ENCODE measurements around the gene CEMIP. TPM values are rescaled to one million over a fixed set of nuclear protein-coding genes. Genes with fewer than 3 reads are reported as not detected.

Gene CEMIP
- total RNA-seq, 1 experiment from 2014 or later: 3.5 TPM

DNA sequence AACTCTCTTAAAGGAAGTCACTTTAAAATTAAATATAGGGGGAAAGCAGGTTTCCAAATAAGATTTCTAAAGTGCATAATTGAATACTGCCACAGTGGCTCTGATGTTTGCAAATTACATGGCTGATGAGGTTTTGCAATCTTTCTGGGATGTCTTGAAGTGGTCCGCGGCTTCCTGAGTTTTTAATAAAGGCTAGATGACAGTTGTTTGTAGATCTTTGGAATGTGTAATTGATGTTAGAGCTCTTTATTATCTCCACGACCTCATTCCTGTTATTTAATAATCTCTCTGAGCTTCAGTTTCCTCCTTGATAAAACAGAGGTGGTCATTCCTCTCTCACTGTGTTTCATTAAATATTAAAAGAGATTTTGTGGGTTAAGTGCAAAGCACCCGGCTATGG, 27.0 kb upstream of the CEMIP start:
- no TSS peak for BruUV-seq (replicated peaks)
- Histone ChIP-seq H3K9ac (ENCODE audit: low read length) (no peak overlapping the region), H4K20me1 (ENCODE audit: insufficient read depth) (no peaks in the 10 kb centered on the region; the same call in 1 of the 2 replicates), H3K36me3 (ENCODE audit: control insufficient read depth in 1 of 2, insufficient read depth in 2 of 2, low read length in 2 of 2) (peaks cover 11 to 12% of the 10 kb centered on the region in 2 experiments; a peak in 3 of 4 replicates), H2AFZ (ENCODE audit: low read depth, low read length, poor library complexity, severe bottlenecking) (no peak overlapping the region), H3K9me2 (ENCODE audit: insufficient read depth) (no peaks in the 10 kb centered on the region), H3K4me2 (ENCODE audit: low read length) (no peak overlapping the region), H3K27ac (ENCODE audit: low read depth, low read length) (no peak overlapping the region), H3K27me3 (ENCODE audit: insufficient read depth, low read length) (no peaks in the 10 kb centered on the region), H3K79me2 (ENCODE audit: insufficient read depth, low read length) (peaks cover 12% of the 10 kb centered on the region; the same call in 1 of the 2 replicates), H3K4me1 (ENCODE audit: control insufficient read depth in 1 of 2, insufficient read depth in 2 of 2, low read length in 2 of 2) (no peaks in the 10 kb centered on the region), H3K4me3 (replicated peaks in 1 of 2; ENCODE audit: low read depth in 1 of 2, low read length in 2 of 2) (no peak overlapping the region), H3K9me3 (ENCODE audit: control insufficient read depth in 1 of 2, insufficient read depth in 1 of 2, low read depth in 1 of 2, low read length in 2 of 2) (no peaks in the 10 kb centered on the region)
- no peak for TF ChIP-seq MAX (IDR thresholded peaks at IDR 0.05)
- TF ChIP-seq, protein P1, sequence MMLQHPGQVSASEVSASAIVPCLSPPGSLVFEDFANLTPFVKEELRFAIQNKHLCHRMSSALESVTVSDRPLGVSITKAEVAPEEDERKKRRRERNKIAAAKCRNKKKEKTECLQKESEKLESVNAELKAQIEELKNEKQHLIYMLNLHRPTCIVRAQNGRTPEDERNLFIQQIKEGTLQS (IDR thresholded peaks at IDR 0.05): no peak
- TF ChIP-seq CBX3 (IDR thresholded peaks at IDR 0.05; ENCODE audit: low read depth): no peak
- no peak for TF ChIP-seq ZFX (IDR thresholded peaks at IDR 0.05)
- TF ChIP-seq, protein P2, sequence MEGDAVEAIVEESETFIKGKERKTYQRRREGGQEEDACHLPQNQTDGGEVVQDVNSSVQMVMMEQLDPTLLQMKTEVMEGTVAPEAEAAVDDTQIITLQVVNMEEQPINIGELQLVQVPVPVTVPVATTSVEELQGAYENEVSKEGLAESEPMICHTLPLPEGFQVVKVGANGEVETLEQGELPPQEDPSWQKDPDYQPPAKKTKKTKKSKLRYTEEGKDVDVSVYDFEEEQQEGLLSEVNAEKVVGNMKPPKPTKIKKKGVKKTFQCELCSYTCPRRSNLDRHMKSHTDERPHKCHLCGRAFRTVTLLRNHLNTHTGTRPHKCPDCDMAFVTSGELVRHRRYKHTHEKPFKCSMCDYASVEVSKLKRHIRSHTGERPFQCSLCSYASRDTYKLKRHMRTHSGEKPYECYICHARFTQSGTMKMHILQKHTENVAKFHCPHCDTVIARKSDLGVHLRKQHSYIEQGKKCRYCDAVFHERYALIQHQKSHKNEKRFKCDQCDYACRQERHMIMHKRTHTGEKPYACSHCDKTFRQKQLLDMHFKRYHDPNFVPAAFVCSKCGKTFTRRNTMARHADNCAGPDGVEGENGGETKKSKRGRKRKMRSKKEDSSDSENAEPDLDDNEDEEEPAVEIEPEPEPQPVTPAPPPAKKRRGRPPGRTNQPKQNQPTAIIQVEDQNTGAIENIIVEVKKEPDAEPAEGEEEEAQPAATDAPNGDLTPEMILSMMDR (IDR thresholded peaks at IDR 0.05 in 2 of 3, conservative IDR thresholded peaks at IDR 0.05 in 1 of 3; ENCODE audit: borderline replicate concordance in 1 of 3, insufficient read depth in 1 of 3, low read depth in 2 of 3, low read length in 2 of 3): no peak
- no peak for TF ChIP-seq EZH2 (IDR thresholded peaks at IDR 0.05)
- no peak for TF ChIP-seq POLR2A (IDR thresholded peaks at IDR 0.05; ENCODE audit: borderline replicate concordance, extremely low read depth, insufficient read depth, insufficient read length)
- no peak for TF ChIP-seq RAD21 (IDR thresholded peaks at IDR 0.05; ENCODE audit: low read depth)
- TF ChIP-seq SRF (IDR thresholded peaks at IDR 0.05; ENCODE audit: low read depth): no peak
- TF ChIP-seq JUND (IDR thresholded peaks at IDR 0.05): no peak
- CTCF ChIA-PET: interaction anchor here (1.2 kb wide), 1 partner anchor 218 kb away, joined by 3 read pairs; no protein-coding TSS in a partner anchor
- POLR2A ChIA-PET: no interaction called here
- ATAC-seq (no peak), DNase-seq (ENCODE audit: low read depth, low spot score) (no peak)
- RAD21 ChIA-PET (ENCODE audit: low non-redundant PET in 1 of 2, low total read pairs in 2 of 2, uncharacterized antibody in 2 of 2, unreplicated experiment in 2 of 2): no interaction called here
- intact Hi-C loops (cut with micrococcal nuclease): no loop called here

Measured in HCT116 (cell line).